Adrenal gland (tissue), 12 donors: Measurements from ENCODE around the gene B4GALT1. TPM values are rescaled to one million over a fixed set of nuclear protein-coding genes. Genes with fewer than 3 reads are reported as not detected.

ENCODE experiments used
- DNase-seq, 7 donors: peaks; one replicate each; pipeline ENCODE4 v3.0.0-alpha.2; 2019 to 2020
- H3K27ac ChIP-seq, 5 donors: fragments of 200-600 bp; sonication (generic) in 4 of 5; 1 replicate in 3 of 5; 2 replicates in 2 of 5; pipeline versions ENCODE4 v1.5.1 to v1.8.0; 2016 to 2020; ENCODE audit warnings: mild to moderate bottlenecking in 1 of 5
- H3K27me3 ChIP-seq: fragments of 200-600 bp; 2 replicates; pipeline ENCODE4 v1.8.0; 2021
- H3K36me3 ChIP-seq, 2 donors: fragments of 200-600 bp; replicated peaks in 1 of 2; 1 replicate in 1 of 2; 2 replicates in 1 of 2; pipeline versions ENCODE4 v1.5.1 to v1.8.0; 2018 to 2022
- H3K4me1 ChIP-seq, 2 donors: fragments of 200-600 bp; replicated peaks in 1 of 2; 1 replicate in 1 of 2; 2 replicates in 1 of 2; pipeline versions ENCODE4 v1.5.1 to v1.8.0; 2018 to 2021
- H3K4me3 ChIP-seq, 4 donors: fragments of 200-600 bp; sonication (generic) in 3 of 4; one replicate each; pipeline ENCODE4 v1.5.1; 2016 to 2018
- H3K9me3 ChIP-seq, 3 donors: fragments of 200-600 bp; sonication (generic) in 1 of 3; replicated peaks in 1 of 3; 1 replicate in 2 of 3; 2 replicates in 1 of 3; pipeline versions ENCODE4 v1.5.1 to v1.8.0; 2016 to 2021
- CTCF ChIP-seq, 6 experiments: fragments of 450-650 bp in 4 of 6; fragments of 200-600 bp in 2 of 6; sonication (generic) in 1 of 6; IDR thresholded peaks; 1 replicate in 5 of 6; 2 replicates in 1 of 6; pipeline versions ENCODE4 v1.5.1 to v1.8.0; 2016 to 2021; ENCODE audit warnings: antibody characterized with exemption in 6 of 6, mild to moderate bottlenecking in 2 of 6, moderate library complexity in 1 of 6
- POLR2A ChIP-seq, 2 donors: fragments of 450-650 bp; IDR thresholded peaks; one replicate each; pipeline ENCODE4 v1.6.1; 2017; ENCODE audit warnings: antibody characterized with exemption in 2 of 2, mild to moderate bottlenecking in 2 of 2, moderate library complexity in 1 of 2
- WGBS, 4 donors: extraction: QIAGEN DNeasy Blood & Tissue Kit in 2 of 4; methylation state at CpG; one replicate each; pipeline versions ENCODE4 v1.1.5 to v1.1.7; 2013 to 2017; 5-methylcytosine and 5-hydroxymethylcytosine counted together
- intact Hi-C, 2 donors: fragments of 100-400 bp; cut with DNase I; formaldehyde crosslinking; loops; one replicate each; pipeline versions ENCODE4 v1.14.1 to v1.15.0; 2022 to 2023
- polyA plus RNA-seq, 3 donors: library from polyadenylated mRNA; stranded (reverse); fragments of 200-250 nt in 2 of 3; fragments of 350-450 nt in 1 of 3; fragmentation: Illumina TruSeq in 1 of 3; extraction: RNeasy Lipid Tissue Mini Kit (QIAGEN cat#74804) in 1 of 3; gene quantifications; one replicate each; pipeline ENCODE4 v1.2.3, GENCODE V29; 2013 to 2014
- total RNA-seq, 9 donors: library from RNA; depleted of rRNA in 4 of 9; stranded (reverse); fragments of >200 nt in 4 of 9; fragments of 120-200 nt in 1 of 9; fragmentation: NEBNext Ultra II Directional in 1 of 9; extraction: Animal tissue kit (Norgen Biotek cat#: 25700) in 1 of 9; gene quantifications; one replicate each; pipeline versions ENCODE4 v1.1.0 to v1.2.4, GENCODE V29; 2013 to 2023
- donor health status: healthy with polysubstance abuse.
- donor health status: Bipolar disorder and iron deficiency.
- donor health status: DM: yes; HTN: yes; CAD: no.
- donor health status: DM: no; HTN: no; CAD: no.
- donor health status: DM: no; HTN: no; CAD: no.
- donor health status: DM: yes; HTN: yes; CAD: no.

The B4GALT1 gene
- total and polyA plus RNA-seq, 12 donors, result 18.7 to 117 (median 62.7) TPM

- Histone ChIP-seq H3K36me3 (no peaks in the 10 kb centered on the region), H3K27ac (peak overlapping the region in 1 of 5 donors; percentile 38), H3K4me3 (no peak overlapping the region), H3K4me1 (no peaks in the 10 kb centered on the region), H3K9me3 (no peaks in the 10 kb centered on the region), H3K27me3 (no peaks in the 10 kb centered on the region)
- DNase-seq, result no peak
- TF ChIP-seq CTCF (IDR thresholded peaks at IDR 0.05), result no peak
- no peak for TF ChIP-seq POLR2A (IDR thresholded peaks at IDR 0.05)
- WGBS, 4 donors, result 61 to 68% (median 66%) methylated on average over 6 of the region's 6 CpGs
- intact Hi-C loops, result no loop called here
Observed at GRCh38 chr9:33197279-33198152, 30.4 kb upstream of the B4GALT1 start.

- no peaks in the 10 kb centered on the region for H3K36me3 ChIP-seq
- no peak for DNase-seq
- H3K27ac ChIP-seq, result no peak overlapping the region
- no peak overlapping the region for H3K4me3 ChIP-seq
- H3K9me3 ChIP-seq, result no peaks in the 10 kb centered on the region
- H3K4me1 ChIP-seq, result no peaks in the 10 kb centered on the region
- intact Hi-C loops, result no loop called here
- TF ChIP-seq POLR2A (IDR thresholded peaks at IDR 0.05) (no peak), CTCF (IDR thresholded peaks at IDR 0.05) (no peak)
- 91 to 100% (median 98%) methylated on average over 1 of the region's 1 CpG for WGBS, 4 donors
- no peaks in the 10 kb centered on the region for H3K27me3 ChIP-seq
Observed at GRCh38 chr9:33196736-33197135, 29.6 kb upstream of the B4GALT1 start.

GRCh38 chr9:33193818-33194217, 26.7 kb upstream of the B4GALT1 start:
- Histone ChIP-seq H3K4me3 (no peak overlapping the region), H3K27ac (no peak overlapping the region), H3K36me3 (no peaks in the 10 kb centered on the region), H3K27me3 (no peaks in the 10 kb centered on the region), H3K9me3 (no peaks in the 10 kb centered on the region), H3K4me1 (no peaks in the 10 kb centered on the region)
- 58 to 85% (median 79%) methylated on average over 3 of the region's 3 CpGs for WGBS, 4 donors
- no peak for TF ChIP-seq POLR2A (IDR thresholded peaks at IDR 0.05)
- no peak for TF ChIP-seq CTCF (IDR thresholded peaks at IDR 0.05)
- intact Hi-C loops, result no loop called here
- no peak for DNase-seq

- H3K27me3 ChIP-seq, result no peaks in the 10 kb centered on the region
- TF ChIP-seq CTCF (IDR thresholded peaks at IDR 0.05) (no peak), POLR2A (IDR thresholded peaks at IDR 0.05) (no peak)
- intact Hi-C loops, result no loop called here
- H3K27ac ChIP-seq, result no peak overlapping the region
- no peak overlapping the region for H3K4me3 ChIP-seq
- no peaks in the 10 kb centered on the region for H3K36me3 ChIP-seq
- WGBS, 4 donors, result 72 to 81% (median 78%) methylated on average over 3 of the region's 3 CpGs
- no peak for DNase-seq
- H3K9me3 ChIP-seq, result no peaks in the 10 kb centered on the region
- H3K4me1 ChIP-seq, result no peaks in the 10 kb centered on the region
Observed at GRCh38 chr9:33192493-33193255, 25.5 kb upstream of the B4GALT1 start.
